HEK293 (cell line): Measurements from ENCODE around the gene LETM1.

Experiments used
- CTCF ChIA-PET: fragments of 350-600 bp; formaldehyde crosslinking; extraction: SDS; loops from one replicate; lab custom pipeline; 2021; ENCODE audit warnings: antibody characterized with exemption; lab: Yijun Ruan, JAX
- POLR2A ChIA-PET: fragments of 300-600 bp; formaldehyde crosslinking; extraction: SDS; loops from one replicate; lab custom pipeline; 2020; ENCODE audit warnings: antibody characterized with exemption, inconsistent platforms; lab: Yijun Ruan, JAX
- H3K27ac ChIP-seq: fragments of 200-500 bp; sonication (Bioruptor generic); 2 replicates; pipeline ENCODE4 v1.5.1; 2014; ENCODE audit warnings: low read depth, low read length, control low read depth, inconsistent platforms; ENCODE audit errors: extremely low read depth
- H3K36me3 ChIP-seq, 2 experiments: fragments of 200-500 bp in 1 of 2; sonication (Bioruptor generic) in 1 of 2; 1 replicate in 1 of 2; 2 replicates in 1 of 2; pipeline ENCODE4 v1.5.1; 2014 to 2017; ENCODE audit warnings: inconsistent platforms in 2 of 2, low read length in 2 of 2; ENCODE audit not compliant: control insufficient read depth in 2 of 2, insufficient read depth in 1 of 2
- H3K4me1 ChIP-seq: fragments of 200-500 bp; sonication (Bioruptor generic); 2 replicates; pipeline ENCODE4 v1.5.1; 2014; ENCODE audit warnings: mild to moderate bottlenecking, low read length, inconsistent platforms; ENCODE audit not compliant: control insufficient read depth, insufficient read depth
- H3K4me3 ChIP-seq: 2 replicates; pipeline ENCODE4 v1.5.1; 2011; ENCODE audit warnings: low read depth, mild to moderate bottlenecking, control low read depth, low read length, moderate library complexity
- H3K9me3 ChIP-seq: fragments of 200-500 bp; sonication (Bioruptor generic); 2 replicates; pipeline ENCODE4 v1.5.1; 2014; ENCODE audit warnings: low read depth, low read length, inconsistent platforms; ENCODE audit not compliant: control insufficient read depth, insufficient read depth
- FEZF1 ChIP-seq: fragments of 450-650 bp; formaldehyde crosslinking; IDR thresholded peaks from 2 replicates; pipeline ENCODE4 v1.5.1; 2016; ENCODE audit warnings: missing biosample characterization, missing genetic modification characterization
- GFI1B ChIP-seq: fragments of 450-650 bp; formaldehyde crosslinking; IDR thresholded peaks from 2 replicates; pipeline ENCODE4 v1.5.1; 2016; ENCODE audit warnings: missing biosample characterization, missing genetic modification characterization
- REST ChIP-seq: fragments of 450-650 bp; formaldehyde crosslinking; IDR thresholded peaks from 2 replicates; pipeline ENCODE4 v1.5.1; 2016; ENCODE audit warnings: missing biosample characterization, missing genetic modification characterization
- ZNF10 ChIP-seq: fragments of 450-650 bp; formaldehyde crosslinking; IDR thresholded peaks from 2 replicates; pipeline ENCODE4 v1.5.1; 2017; ENCODE audit warnings: missing biosample characterization, missing genetic modification characterization
- ZNF19 ChIP-seq: fragments of 450-650 bp; formaldehyde crosslinking; IDR thresholded peaks from 2 replicates; pipeline ENCODE4; 2016; ENCODE audit warnings: missing biosample characterization, missing genetic modification characterization, low read depth
- ZNF202 ChIP-seq: fragments of 450-650 bp; formaldehyde crosslinking; IDR thresholded peaks from 2 replicates; pipeline ENCODE4 v1.5.1; 2016; ENCODE audit warnings: missing biosample characterization, missing genetic modification characterization, borderline replicate concordance
- ZNF214 ChIP-seq: fragments of 450-650 bp; formaldehyde crosslinking; IDR thresholded peaks from 2 replicates; pipeline ENCODE4 v1.5.1; 2017; ENCODE audit warnings: missing biosample characterization, mild to moderate bottlenecking, missing genetic modification characterization, borderline replicate concordance
- ZNF302 ChIP-seq: fragments of 450-650 bp; formaldehyde crosslinking; IDR thresholded peaks from 2 replicates; pipeline ENCODE4 v1.5.1; 2016; ENCODE audit warnings: missing biosample characterization, missing genetic modification characterization, low read depth
- ZNF311 ChIP-seq: fragments of 450-650 bp; formaldehyde crosslinking; IDR thresholded peaks from 2 replicates; pipeline ENCODE4 v1.5.1; 2017; ENCODE audit warnings: missing biosample characterization, missing genetic modification characterization, borderline replicate concordance
- ZNF548 ChIP-seq: fragments of 450-650 bp; formaldehyde crosslinking; IDR thresholded peaks from 2 replicates; pipeline ENCODE4 v1.5.1; 2016; ENCODE audit warnings: missing biosample characterization, missing genetic modification characterization
- ZNF561 ChIP-seq: fragments of 450-650 bp; IDR thresholded peaks from 2 replicates; pipeline ENCODE4 v1.5.1; 2018; ENCODE audit warnings: missing biosample characterization, missing genetic modification characterization, borderline replicate concordance
- ZNF571 ChIP-seq: fragments of 450-650 bp; formaldehyde crosslinking; IDR thresholded peaks from 2 replicates; pipeline ENCODE4 v1.5.0; 2017; ENCODE audit warnings: missing biosample characterization, missing genetic modification characterization
- ZNF660 ChIP-seq: fragments of 450-650 bp; IDR thresholded peaks from 2 replicates; pipeline ENCODE4 v1.5.1; 2018; ENCODE audit warnings: missing biosample characterization, mild to moderate bottlenecking, missing genetic modification characterization
- ZNF76 ChIP-seq: fragments of 450-650 bp; formaldehyde crosslinking; IDR thresholded peaks from 2 replicates; pipeline ENCODE4; 2016; ENCODE audit warnings: low read depth, missing biosample characterization, missing genetic modification characterization, borderline replicate concordance
- ZNF785 ChIP-seq: fragments of 450-650 bp; formaldehyde crosslinking; IDR thresholded peaks from 2 replicates; pipeline ENCODE4 v1.5.1; 2016; ENCODE audit warnings: missing biosample characterization, missing genetic modification characterization
- ZSCAN16 ChIP-seq: fragments of 450-650 bp; formaldehyde crosslinking; IDR thresholded peaks from 2 replicates; pipeline ENCODE4 v1.5.1; 2016; ENCODE audit warnings: missing biosample characterization, missing genetic modification characterization
- TF ChIP-seq, protein P1 (sequence below): fragments of 450-650 bp; formaldehyde crosslinking; IDR thresholded peaks from 2 replicates; pipeline ENCODE4 v1.5.1; 2016; ENCODE audit warnings: missing biosample characterization, missing genetic modification characterization
- TF ChIP-seq, protein P2 (sequence below): fragments of 450-650 bp; IDR thresholded peaks from 2 replicates; pipeline ENCODE4 v1.5.1; 2018; ENCODE audit warnings: missing biosample characterization, missing genetic modification characterization
- TF ChIP-seq, protein P3 (sequence below): fragments of 450-650 bp; formaldehyde crosslinking; IDR thresholded peaks from 2 replicates; pipeline ENCODE4 v1.5.1; 2016; ENCODE audit warnings: missing biosample characterization, missing genetic modification characterization
- TF ChIP-seq, protein P4 (sequence below): fragments of 450-650 bp; formaldehyde crosslinking; IDR thresholded peaks from 2 replicates; pipeline ENCODE4 v1.5.1; 2016; ENCODE audit warnings: missing biosample characterization, missing genetic modification characterization

The LETM1 gene

DNA sequence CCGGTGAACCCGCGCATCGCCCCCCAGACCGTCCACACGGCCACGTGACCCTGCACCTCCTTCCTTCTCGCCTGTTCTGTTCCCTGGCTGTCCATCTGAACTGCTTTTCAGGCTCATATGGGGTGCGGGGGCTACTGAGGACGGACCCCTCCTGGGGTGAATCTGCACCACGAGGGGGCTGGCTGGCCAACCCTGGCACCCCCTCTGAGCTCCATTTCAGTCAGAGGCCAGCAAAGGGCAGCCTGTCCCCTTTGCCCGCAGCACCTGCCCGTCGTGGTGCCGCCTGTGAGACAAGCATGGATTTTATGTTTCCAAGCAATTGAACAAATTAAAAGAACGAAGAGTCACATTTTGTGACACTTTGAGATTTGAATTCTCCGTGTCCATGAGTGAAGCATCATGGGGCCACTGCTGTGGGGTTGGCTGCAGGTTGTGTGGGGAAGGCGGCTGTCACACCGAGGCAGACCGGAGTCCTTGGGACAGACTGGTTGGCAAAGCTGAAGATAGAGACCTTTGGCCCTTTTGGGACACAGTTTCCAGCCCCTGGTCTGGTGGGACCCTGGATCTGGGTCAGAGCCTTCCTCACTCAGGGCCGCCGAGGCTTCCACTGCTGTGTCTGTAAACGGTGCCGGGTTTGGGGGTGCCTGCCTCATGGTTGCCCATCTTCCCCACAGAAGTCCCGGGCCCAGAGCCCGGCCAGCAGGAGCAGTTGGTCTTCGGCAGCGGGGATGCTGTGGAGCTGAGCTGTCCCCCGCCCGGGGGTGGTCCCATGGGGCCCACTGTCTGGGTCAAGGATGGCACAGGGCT, 57.2 kb downstream of the LETM1 start:
- TF ChIP-seq, protein P1, sequence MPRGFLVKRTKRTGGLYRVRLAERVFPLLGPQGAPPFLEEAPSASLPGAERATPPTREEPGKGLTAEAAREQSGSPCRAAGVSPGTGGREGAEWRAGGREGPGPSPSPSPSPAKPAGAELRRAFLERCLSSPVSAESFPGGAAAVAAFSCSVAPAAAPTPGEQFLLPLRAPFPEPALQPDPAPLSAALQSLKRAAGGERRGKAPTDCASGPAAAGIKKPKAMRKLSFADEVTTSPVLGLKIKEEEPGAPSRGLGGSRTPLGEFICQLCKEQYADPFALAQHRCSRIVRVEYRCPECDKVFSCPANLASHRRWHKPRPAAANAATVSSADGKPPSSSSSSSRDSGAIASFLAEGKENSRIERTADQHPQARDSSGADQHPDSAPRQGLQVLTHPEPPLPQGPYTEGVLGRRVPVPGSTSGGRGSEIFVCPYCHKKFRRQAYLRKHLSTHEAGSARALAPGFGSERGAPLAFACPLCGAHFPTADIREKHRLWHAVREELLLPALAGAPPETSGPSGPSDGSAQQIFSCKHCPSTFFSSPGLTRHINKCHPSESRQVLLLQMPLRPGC, result no peak
- TF ChIP-seq ZNF660, result no peak
- no peak for TF ChIP-seq ZNF571 (tag by site-specific recombination)
- TF ChIP-seq, protein P2, sequence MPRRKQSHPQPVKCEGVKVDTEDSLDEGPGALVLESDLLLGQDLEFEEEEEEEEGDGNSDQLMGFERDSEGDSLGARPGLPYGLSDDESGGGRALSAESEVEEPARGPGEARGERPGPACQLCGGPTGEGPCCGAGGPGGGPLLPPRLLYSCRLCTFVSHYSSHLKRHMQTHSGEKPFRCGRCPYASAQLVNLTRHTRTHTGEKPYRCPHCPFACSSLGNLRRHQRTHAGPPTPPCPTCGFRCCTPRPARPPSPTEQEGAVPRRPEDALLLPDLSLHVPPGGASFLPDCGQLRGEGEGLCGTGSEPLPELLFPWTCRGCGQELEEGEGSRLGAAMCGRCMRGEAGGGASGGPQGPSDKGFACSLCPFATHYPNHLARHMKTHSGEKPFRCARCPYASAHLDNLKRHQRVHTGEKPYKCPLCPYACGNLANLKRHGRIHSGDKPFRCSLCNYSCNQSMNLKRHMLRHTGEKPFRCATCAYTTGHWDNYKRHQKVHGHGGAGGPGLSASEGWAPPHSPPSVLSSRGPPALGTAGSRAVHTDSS, result no peak
- no peak for TF ChIP-seq FEZF1 (tag by site-specific recombination)
- TF ChIP-seq, protein P3, sequence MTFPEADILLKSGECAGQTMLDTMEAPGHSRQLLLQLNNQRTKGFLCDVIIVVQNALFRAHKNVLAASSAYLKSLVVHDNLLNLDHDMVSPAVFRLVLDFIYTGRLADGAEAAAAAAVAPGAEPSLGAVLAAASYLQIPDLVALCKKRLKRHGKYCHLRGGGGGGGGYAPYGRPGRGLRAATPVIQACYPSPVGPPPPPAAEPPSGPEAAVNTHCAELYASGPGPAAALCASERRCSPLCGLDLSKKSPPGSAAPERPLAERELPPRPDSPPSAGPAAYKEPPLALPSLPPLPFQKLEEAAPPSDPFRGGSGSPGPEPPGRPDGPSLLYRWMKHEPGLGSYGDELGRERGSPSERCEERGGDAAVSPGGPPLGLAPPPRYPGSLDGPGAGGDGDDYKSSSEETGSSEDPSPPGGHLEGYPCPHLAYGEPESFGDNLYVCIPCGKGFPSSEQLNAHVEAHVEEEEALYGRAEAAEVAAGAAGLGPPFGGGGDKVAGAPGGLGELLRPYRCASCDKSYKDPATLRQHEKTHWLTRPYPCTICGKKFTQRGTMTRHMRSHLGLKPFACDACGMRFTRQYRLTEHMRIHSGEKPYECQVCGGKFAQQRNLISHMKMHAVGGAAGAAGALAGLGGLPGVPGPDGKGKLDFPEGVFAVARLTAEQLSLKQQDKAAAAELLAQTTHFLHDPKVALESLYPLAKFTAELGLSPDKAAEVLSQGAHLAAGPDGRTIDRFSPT (tag by site-specific recombination), result no peak
- TF ChIP-seq ZNF561 (tag by site-specific recombination), result no peak
- TF ChIP-seq ZNF311 (tag by site-specific recombination), result no peak
- no peak for TF ChIP-seq ZNF19 (tag by site-specific recombination)
- no peak for TF ChIP-seq ZNF76 (tag by site-specific recombination)
- no peak for TF ChIP-seq ZNF10
- TF ChIP-seq GFI1B, result no peak
- TF ChIP-seq, protein P4, sequence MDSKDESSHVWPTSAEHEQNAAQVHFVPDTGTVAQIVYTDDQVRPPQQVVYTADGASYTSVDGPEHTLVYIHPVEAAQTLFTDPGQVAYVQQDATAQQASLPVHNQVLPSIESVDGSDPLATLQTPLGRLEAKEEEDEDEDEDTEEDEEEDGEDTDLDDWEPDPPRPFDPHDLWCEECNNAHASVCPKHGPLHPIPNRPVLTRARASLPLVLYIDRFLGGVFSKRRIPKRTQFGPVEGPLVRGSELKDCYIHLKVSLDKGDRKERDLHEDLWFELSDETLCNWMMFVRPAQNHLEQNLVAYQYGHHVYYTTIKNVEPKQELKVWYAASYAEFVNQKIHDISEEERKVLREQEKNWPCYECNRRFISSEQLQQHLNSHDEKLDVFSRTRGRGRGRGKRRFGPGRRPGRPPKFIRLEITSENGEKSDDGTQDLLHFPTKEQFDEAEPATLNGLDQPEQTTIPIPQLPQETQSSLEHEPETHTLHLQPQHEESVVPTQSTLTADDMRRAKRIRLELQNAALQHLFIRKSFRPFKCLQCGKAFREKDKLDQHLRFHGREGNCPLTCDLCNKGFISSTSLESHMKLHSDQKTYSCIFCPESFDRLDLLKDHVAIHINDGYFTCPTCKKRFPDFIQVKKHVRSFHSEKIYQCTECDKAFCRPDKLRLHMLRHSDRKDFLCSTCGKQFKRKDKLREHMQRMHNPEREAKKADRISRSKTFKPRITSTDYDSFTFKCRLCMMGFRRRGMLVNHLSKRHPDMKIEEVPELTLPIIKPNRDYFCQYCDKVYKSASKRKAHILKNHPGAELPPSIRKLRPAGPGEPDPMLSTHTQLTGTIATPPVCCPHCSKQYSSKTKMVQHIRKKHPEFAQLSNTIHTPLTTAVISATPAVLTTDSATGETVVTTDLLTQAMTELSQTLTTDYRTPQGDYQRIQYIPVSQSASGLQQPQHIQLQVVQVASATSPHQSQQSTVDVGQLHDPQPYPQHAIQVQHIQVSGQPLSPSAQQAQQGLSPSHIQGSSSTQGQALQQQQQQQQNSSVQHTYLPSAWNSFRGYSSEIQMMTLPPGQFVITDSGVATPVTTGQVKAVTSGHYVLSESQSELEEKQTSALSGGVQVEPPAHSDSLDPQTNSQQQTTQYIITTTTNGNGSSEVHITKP (tag by site-specific recombination), result no peak
- no peak for TF ChIP-seq ZSCAN16
- TF ChIP-seq ZNF302 (tag by site-specific recombination), result no peak
- no peak for TF ChIP-seq REST
- no peak for TF ChIP-seq ZNF202 (tag by site-specific recombination)
- no peak for TF ChIP-seq ZNF785 (tag by site-specific recombination)
- no peak for TF ChIP-seq ZNF548 (tag by site-specific recombination)
- no peak for TF ChIP-seq ZNF214 (tag by site-specific recombination)
- no peak overlapping the region for H3K27ac ChIP-seq
- POLR2A ChIA-PET, result no interaction called here
- H3K4me1 ChIP-seq, result no peaks in the 10 kb centered on the region
- no peaks in the 10 kb centered on the region for H3K9me3 ChIP-seq
- CTCF ChIA-PET, result interaction anchor here (0.6 to 1.3 kb wide), 4 partner anchors 12 to 118 kb away, joined by 3 read pairs; no protein-coding TSS in a partner anchor
- peaks cover 0 to 66% of the 10 kb centered on the region in 2 experiments; a peak in 1 of 3 replicates for H3K36me3 ChIP-seq
- no peak overlapping the region for H3K4me3 ChIP-seq
